ENCODE results near the gene TNFRSF25. TPM values are rescaled to one million over a fixed set of nuclear protein-coding genes. Genes with fewer than 3 reads are reported as not detected.

The TNFRSF25 gene, protein sequence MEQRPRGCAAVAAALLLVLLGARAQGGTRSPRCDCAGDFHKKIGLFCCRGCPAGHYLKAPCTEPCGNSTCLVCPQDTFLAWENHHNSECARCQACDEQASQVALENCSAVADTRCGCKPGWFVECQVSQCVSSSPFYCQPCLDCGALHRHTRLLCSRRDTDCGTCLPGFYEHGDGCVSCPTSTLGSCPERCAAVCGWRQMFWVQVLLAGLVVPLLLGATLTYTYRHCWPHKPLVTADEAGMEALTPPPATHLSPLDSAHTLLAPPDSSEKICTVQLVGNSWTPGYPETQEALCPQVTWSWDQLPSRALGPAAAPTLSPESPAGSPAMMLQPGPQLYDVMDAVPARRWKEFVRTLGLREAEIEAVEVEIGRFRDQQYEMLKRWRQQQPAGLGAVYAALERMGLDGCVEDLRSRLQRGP
- 12.4 and 16.1 TPM in 2 replicates for total RNA-seq (2013; cell fraction: nucleolus; rRNA removed)
- 0.16 TPM in 1 of 2 replicates, not detected in the other for total RNA-seq (2014; rRNA removed)
- total RNA-seq (2014; rRNA removed; fragmentation: Illumina TruSeq; extraction: Trizol): not detected in 2 replicates
- total RNA-seq (2021): 0.46 and 0.58 TPM in 2 replicates
- not detected for polyA plus RNA-seq (2011; ENCODE audit: low read depth)
- 5.0 and 8.6 TPM in 2 replicates for polyA plus RNA-seq (2011; rRNA removed)
- polyA plus RNA-seq (2011; cell fraction: cytosol; rRNA removed): 10.1 and 17.7 TPM in 2 replicates
- 65.4 and 67.1 TPM in 2 replicates for polyA plus RNA-seq (2011; cell fraction: nucleus; rRNA removed)
- polyA plus RNA-seq (2012): 0.11 and 0.36 TPM in 2 replicates
- polyA plus RNA-seq (2014; fragmentation: Illumina TruSeq; extraction: Trizol): not detected in 2 replicates
- polyA plus RNA-seq (2014; fragmentation: Nextera tagmentation; extraction: Ambion mirVana): not detected
- 0.30 and 1.00 TPM in 2 replicates for polyA plus RNA-seq (2014; rRNA removed)
- under 1 TPM; 0.23 to 0.29 TPM for polyA plus RNA-seq (2016; fragmentation: Nextera tagmentation; extraction: Ambion mirVana)
- 2.9 and 6.4 TPM in 2 replicates for polyA minus RNA-seq (2011; rRNA and poly(A)+ RNA removed)
- 2.3 and 3.7 TPM in 2 replicates for polyA minus RNA-seq (2011; cell fraction: cytosol; rRNA and poly(A)+ RNA removed)
- 3.4 and 5.3 TPM in 2 replicates for polyA minus RNA-seq (2011; cell fraction: nucleus; rRNA and poly(A)+ RNA removed)
- percentile 36 among the genes with signal in this experiment for Bru-seq, nascent RNA
- BruChase-seq, experiment 1, labeled RNA remaining after a 6-hour chase: percentile 53 among the genes with signal in this experiment
- percentile 42 among the genes with signal in this experiment for BruChase-seq, experiment 2, labeled RNA remaining after a 2-hour chase
- long read RNA-seq, experiment 1: 0 reads
- long read RNA-seq, experiment 2: 0 reads

DNA sequence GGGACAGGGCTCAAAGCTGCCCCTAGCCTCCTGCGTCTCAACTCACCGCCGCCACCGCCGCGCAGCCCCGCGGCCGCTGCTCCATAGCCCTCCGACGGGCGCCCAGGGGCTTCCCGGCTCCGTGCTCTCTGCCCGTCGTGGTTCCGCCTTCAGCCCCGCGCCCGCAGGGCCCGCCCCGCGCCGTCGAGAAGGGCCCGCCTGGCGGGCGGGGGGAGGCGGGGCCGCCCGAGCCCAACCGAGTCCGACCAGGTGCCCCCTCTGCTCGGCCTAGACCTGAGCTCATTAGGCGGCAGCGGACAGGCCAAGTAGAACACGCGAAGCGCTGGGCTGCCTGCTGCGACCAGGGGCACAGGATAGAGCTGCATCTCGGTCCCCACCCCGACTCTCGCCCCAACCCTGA is at the start of gene TNFRSF25:
TSS of gene TNFRSF25 (minus strand) at position 151 of the 400 bp plus-strand sequence. CDS start at position 85, 66 bp downstream.
- peaks cover 0 to 3% of the 10 kb centered on the region in 2 experiments; a peak in 3 of 4 replicates for H3K27me3 ChIP-seq (replicated peaks in 1 of 2; ENCODE audit: control insufficient read depth in 2 of 2, insufficient read depth in 2 of 2, low read length in 1 of 2)
- intact Hi-C loops (cut with micrococcal nuclease; ENCODE audit: unreplicated experiment) (no loop called here), in situ Hi-C loops (cut with MboI) (no loop called here)
- no peak within 1 kb of the TSS for H3K4me3 ChIP-seq
- RAD21 ChIA-PET (ENCODE audit: unreplicated experiment): no interaction called here
- FAIRE-seq: no peak
- no peak within 1 kb of the TSS for H2AFZ ChIP-seq (ENCODE audit: control insufficient read depth, low read depth, low read length)
- DNase-seq (ENCODE audit: low read depth, low spot score): no peak
- 14% methylated on average over 36 of the region's 43 CpGs for WGBS (ENCODE audit: insufficient coverage, insufficient replicate concordance, low lambda C conversion rate, missing lambda C conversion rate)
- no peaks in the 10 kb centered on the region for H3K4me1 ChIP-seq (ENCODE audit: control insufficient read depth, insufficient read depth, low read length)
- SMC1A ChIA-PET (ENCODE audit: uncharacterized antibody, unreplicated experiment): interaction anchor here (1.2 kb wide), 1 partner anchor 21 kb away, joined by 3 read pairs; no protein-coding TSS in a partner anchor
- no peaks in the 10 kb centered on the region for H3K9me3 ChIP-seq (replicated peaks; ENCODE audit: control insufficient read depth, insufficient read depth, low read length)
- no peaks in the 10 kb centered on the region for H3K36me3 ChIP-seq (ENCODE audit: control insufficient read depth in 2 of 2, insufficient read depth in 2 of 2, low read length in 1 of 2)
- no peak within 1 kb of the TSS for H3K9ac ChIP-seq (ENCODE audit: control insufficient read depth, insufficient read depth, low read length)
- TF ChIP-seq RELA (IDR thresholded peaks at IDR 0.05; ENCODE audit: borderline replicate concordance, partially characterized antibody) (no peak), IKZF1 (conservative IDR thresholded peaks at IDR 0.05) (peak; percentile 71), POU2F2 (IDR thresholded peaks at IDR 0.05; ENCODE audit: borderline replicate concordance, low read depth, low read length) (no peak), IRF4 (IDR thresholded peaks at IDR 0.05; ENCODE audit: low read depth, low read length) (no peak)
- TF ChIP-seq, protein P1, sequence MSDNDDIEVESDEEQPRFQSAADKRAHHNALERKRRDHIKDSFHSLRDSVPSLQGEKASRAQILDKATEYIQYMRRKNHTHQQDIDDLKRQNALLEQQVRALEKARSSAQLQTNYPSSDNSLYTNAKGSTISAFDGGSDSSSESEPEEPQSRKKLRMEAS (IDR thresholded peaks at IDR 0.05; ENCODE audit: low read depth, low read length): no peak
- no peak within 1 kb of the TSS for H3K27ac ChIP-seq (ENCODE audit: control insufficient read depth, insufficient read depth)
- no TSS peak for BruUV-seq (replicated peaks)
- ATAC-seq: peak; percentile 24; the same call in 2 of the 3 replicates
- CTCF ChIA-PET: interaction anchor here (1.3 to 1.9 kb wide), 3 partner anchors 11 to 27 kb away, joined by 4 to 5 read pairs (median 5); no protein-coding TSS in a partner anchor
- no peak within 1 kb of the TSS for H3K4me2 ChIP-seq (ENCODE audit: control insufficient read depth, insufficient read depth)
- H4K20me1 ChIP-seq (ENCODE audit: control insufficient read depth, insufficient read depth): no peaks in the 10 kb centered on the region
- no peaks in the 10 kb centered on the region for H3K79me2 ChIP-seq (ENCODE audit: control insufficient read depth, insufficient read depth, low read length)
- POLR2A ChIA-PET: no interaction called here
